ENCODE data around the gene VRK3.
"Not testable (repeated sequence)": the region's sequence is repeated elsewhere in the genome, so short reads cannot be mapped to it uniquely, and the experiment has no call there.

The VRK3 gene

GRCh38 chr19:49968279-49968922 lies 56.8 kb downstream of the VRK3 start:
- DNase-seq (ENCODE audit: low spot score) = no peak
- TF ChIP-seq CTCF (IDR thresholded peaks at IDR 0.05; ENCODE audit: extremely low read depth, insufficient read depth, missing control alignments) = no peak
- in situ Hi-C loops (cut with MboI; ENCODE audit: low pct_unique_long_range_greater_than_20kb, low sequenced_read_pairs, unreplicated experiment) = no loop called here

GRCh38 chr19:49960980-49961379 lies 64.2 kb downstream of the VRK3 start, which contains the start of gene SIGLEC11:
Gene SIGLEC11 (minus strand): TSS chr19:49961172. CDS start chr19:49961081, 91 bp downstream.
- in situ Hi-C loops (cut with MboI; ENCODE audit: low pct_unique_long_range_greater_than_20kb, low sequenced_read_pairs, unreplicated experiment); DNase-seq (ENCODE audit: low spot score): not testable (repeated sequence)

- in situ Hi-C loops (cut with MboI; ENCODE audit: low pct_unique_long_range_greater_than_20kb, low sequenced_read_pairs, unreplicated experiment); DNase-seq (ENCODE audit: low spot score): not testable (repeated sequence)
These were observed 65.3 kb downstream of the VRK3 start for GRCh38 chr19:49959892-49960291.

- not testable (repeated sequence) for DNase-seq (ENCODE audit: low spot score)
These were observed 66.6 kb downstream of the VRK3 start for GRCh38 chr19:49958596-49958995.

GRCh38 chr19:49958144-49958543 lies 67.0 kb downstream of the VRK3 start:
- DNase-seq (ENCODE audit: low spot score); in situ Hi-C loops (cut with MboI; ENCODE audit: low pct_unique_long_range_greater_than_20kb, low sequenced_read_pairs, unreplicated experiment): not testable (repeated sequence)

More at GRCh38 chr19:49958596-49958995, 66.6 kb downstream of the VRK3 start:
- in situ Hi-C loops (cut with MboI; ENCODE audit: low pct_unique_long_range_greater_than_20kb, low sequenced_read_pairs, unreplicated experiment) = not testable (repeated sequence)

- DNase-seq (ENCODE audit: low spot score) = no peak
- in situ Hi-C loops (cut with MboI; ENCODE audit: low pct_unique_long_range_greater_than_20kb, low sequenced_read_pairs, unreplicated experiment) = no loop called here
- TF ChIP-seq CTCF (IDR thresholded peaks at IDR 0.05; ENCODE audit: extremely low read depth, insufficient read depth, missing control alignments) = no peak
These were observed 67.8 kb downstream of the VRK3 start for GRCh38 chr19:49957262-49957915.

- DNase-seq (ENCODE audit: low spot score) = no peak
- no peak for TF ChIP-seq CTCF (IDR thresholded peaks at IDR 0.05; ENCODE audit: extremely low read depth, insufficient read depth, missing control alignments)
- in situ Hi-C loops (cut with MboI; ENCODE audit: low pct_unique_long_range_greater_than_20kb, low sequenced_read_pairs, unreplicated experiment) = no loop called here
These were observed 69.1 kb downstream of the VRK3 start for GRCh38 chr19:49956115-49956495.

- in situ Hi-C loops (cut with MboI; ENCODE audit: low pct_unique_long_range_greater_than_20kb, low sequenced_read_pairs, unreplicated experiment) = no loop called here
- no peak for DNase-seq (ENCODE audit: low spot score)
- TF ChIP-seq CTCF (IDR thresholded peaks at IDR 0.05; ENCODE audit: extremely low read depth, insufficient read depth, missing control alignments) = no peak
These were observed 70.2 kb downstream of the VRK3 start for GRCh38 chr19:49954933-49955332.
